Measurements from ENCODE around the gene HOXA6.

Gene HOXA6

DNA sequence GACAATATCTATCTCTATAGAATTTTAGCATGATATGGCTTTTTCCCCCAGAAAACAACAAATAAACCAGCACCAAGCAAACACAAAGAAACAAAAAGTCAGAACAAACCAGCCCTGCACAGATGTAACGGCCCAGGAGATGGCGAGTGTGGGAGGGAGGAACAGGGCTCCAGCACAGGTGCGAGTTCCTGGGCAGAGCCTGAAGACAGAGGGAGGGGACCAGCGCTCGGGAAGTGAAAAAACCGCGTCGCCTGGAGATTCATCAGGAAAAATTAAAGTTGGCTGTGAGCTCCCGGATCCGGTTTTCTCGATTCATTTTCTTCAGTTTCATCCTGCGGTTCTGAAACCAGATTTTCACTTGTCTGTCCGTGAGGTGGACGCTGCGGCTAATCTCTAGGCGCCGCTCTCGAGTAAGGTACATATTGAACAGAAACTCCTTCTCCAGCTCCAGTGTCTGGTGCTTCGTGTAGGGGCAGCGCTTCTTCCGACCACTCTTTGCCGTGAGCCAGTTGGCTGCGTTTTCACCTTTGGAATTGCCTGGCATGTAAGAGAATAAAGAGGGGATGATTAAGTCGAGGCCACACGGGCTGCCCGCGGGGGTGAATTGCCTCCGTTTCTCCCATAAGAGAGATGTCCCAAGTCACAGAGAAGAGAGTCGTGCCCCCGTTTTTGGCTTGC lies 24.2 kb upstream of the HOXA6 start:
- peaks cover 0 to 15% (median 0%) of the 10 kb centered on the region in 10 experiments; a peak in 5 of 20 replicates for H3K4me1 ChIP-seq
- H4K20me1 ChIP-seq: peaks cover 0 to 98% (median 83%) of the 10 kb centered on the region in 11 experiments; a peak in 19 of 22 replicates
- no peaks in the 10 kb centered on the region for H3K36me3 ChIP-seq
- peaks cover 23 to 40% (median 27%) of the 10 kb centered on the region in 11 experiments for H3K9me3 ChIP-seq (replicated peaks in 1 of 11)
- H3K27ac ChIP-seq: no peak overlapping the region
- no peak overlapping the region for H3K9ac ChIP-seq
- H3K4me3 ChIP-seq: no peak overlapping the region
- peak overlapping the region in 2 of 11 experiments; percentile 3 to 22; a peak in 2 of 22 replicates for H3K4me2 ChIP-seq
- peaks cover 100% of the 10 kb centered on the region in 11 experiments for H3K27me3 ChIP-seq
- TF ChIP-seq Cebpa-rat (IDR thresholded peaks at IDR 0.05): no peak

DNA sequence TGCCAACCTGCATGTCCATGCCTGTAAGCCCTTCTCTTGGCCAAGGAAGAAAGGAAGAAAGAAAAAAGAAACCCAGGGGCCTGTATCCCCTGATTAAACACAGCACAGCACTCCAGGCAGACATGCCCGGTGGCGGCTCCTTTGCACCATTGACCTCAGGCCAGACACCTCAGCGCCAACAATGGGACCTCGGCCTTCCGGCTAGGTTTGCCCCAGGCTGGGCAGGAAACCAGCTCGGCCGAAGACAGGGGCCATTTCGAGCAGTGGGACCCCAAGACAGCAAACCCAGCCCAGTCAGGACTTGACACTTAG lies 23.7 kb upstream of the HOXA6 start:
- H3K9me3 ChIP-seq (replicated peaks in 1 of 11): peaks cover 25 to 45% (median 32%) of the 10 kb centered on the region in 11 experiments
- TF ChIP-seq Cebpa-rat (IDR thresholded peaks at IDR 0.05): no peak
- H4K20me1 ChIP-seq: peaks cover 0 to 98% (median 87%) of the 10 kb centered on the region in 11 experiments; a peak in 19 of 22 replicates
- peaks cover 0 to 16% (median 0%) of the 10 kb centered on the region in 10 experiments; a peak in 5 of 20 replicates for H3K4me1 ChIP-seq
- H3K9ac ChIP-seq: no peak overlapping the region
- H3K27ac ChIP-seq: no peak overlapping the region
- H3K4me2 ChIP-seq: peak overlapping the region in 1 of 11 experiments; percentile 22; a peak in 1 of 22 replicates
- H3K4me3 ChIP-seq: no peak overlapping the region
- no peaks in the 10 kb centered on the region for H3K36me3 ChIP-seq
- peaks cover 100% of the 10 kb centered on the region in 11 experiments for H3K27me3 ChIP-seq

DNA sequence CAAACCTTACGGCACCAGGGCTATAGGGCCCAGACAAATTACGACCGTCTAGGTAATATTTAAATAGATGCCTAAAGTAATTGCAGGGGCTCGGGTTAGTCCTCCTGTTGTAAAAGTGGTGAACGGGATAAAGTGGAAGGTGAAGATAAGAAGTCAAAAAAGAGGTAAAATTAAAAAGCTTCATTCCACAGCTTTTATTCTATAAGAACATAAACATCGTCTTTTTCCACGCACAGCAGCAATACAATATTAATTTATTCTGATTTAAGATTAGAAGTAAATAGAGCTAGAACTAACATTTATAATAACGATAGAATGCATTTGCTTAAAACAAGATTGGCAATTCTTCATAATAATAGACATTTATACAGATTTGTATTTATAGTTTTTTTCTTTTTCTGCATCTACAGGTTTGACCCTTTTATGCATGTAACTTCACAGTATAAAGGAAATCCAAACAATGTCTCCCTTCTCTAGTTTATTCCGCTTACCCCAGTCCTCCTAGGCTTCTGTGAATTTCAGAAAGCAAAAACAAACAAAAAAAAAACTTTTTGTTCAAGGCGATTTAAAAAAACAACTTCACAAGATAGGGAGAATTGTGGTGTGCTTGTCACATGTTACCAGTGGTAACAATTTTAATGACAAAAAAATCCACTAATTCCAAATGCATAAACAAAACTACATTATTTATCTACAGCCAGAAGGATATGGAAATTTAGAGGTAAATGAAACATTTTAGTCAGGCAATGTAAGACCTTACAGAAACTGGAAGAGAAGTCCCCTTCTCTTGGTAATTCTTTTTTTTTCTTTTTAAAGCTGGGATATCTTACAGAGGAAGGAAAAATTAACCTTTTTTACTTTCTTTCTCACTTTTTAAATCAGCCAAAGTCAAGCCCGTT lies 23.1 kb upstream of the HOXA6 start:
- Histone ChIP-seq H3K4me1 (peaks cover 0 to 16% (median 0%) of the 10 kb centered on the region in 10 experiments; a peak in 5 of 20 replicates), H3K36me3 (no peaks in the 10 kb centered on the region), H3K9ac (no peak overlapping the region), H3K27me3 (peaks cover 100% of the 10 kb centered on the region in 11 experiments), H3K4me3 (no peak overlapping the region), H3K27ac (no peak overlapping the region), H3K4me2 (no peak overlapping the region), H3K9me3 (replicated peaks in 1 of 11) (peaks cover 31 to 51% (median 38%) of the 10 kb centered on the region in 11 experiments), H4K20me1 (peaks cover 0 to 98% (median 92%) of the 10 kb centered on the region in 11 experiments; a peak in 19 of 22 replicates)
- no peak for TF ChIP-seq Cebpa-rat (IDR thresholded peaks at IDR 0.05)

DNA sequence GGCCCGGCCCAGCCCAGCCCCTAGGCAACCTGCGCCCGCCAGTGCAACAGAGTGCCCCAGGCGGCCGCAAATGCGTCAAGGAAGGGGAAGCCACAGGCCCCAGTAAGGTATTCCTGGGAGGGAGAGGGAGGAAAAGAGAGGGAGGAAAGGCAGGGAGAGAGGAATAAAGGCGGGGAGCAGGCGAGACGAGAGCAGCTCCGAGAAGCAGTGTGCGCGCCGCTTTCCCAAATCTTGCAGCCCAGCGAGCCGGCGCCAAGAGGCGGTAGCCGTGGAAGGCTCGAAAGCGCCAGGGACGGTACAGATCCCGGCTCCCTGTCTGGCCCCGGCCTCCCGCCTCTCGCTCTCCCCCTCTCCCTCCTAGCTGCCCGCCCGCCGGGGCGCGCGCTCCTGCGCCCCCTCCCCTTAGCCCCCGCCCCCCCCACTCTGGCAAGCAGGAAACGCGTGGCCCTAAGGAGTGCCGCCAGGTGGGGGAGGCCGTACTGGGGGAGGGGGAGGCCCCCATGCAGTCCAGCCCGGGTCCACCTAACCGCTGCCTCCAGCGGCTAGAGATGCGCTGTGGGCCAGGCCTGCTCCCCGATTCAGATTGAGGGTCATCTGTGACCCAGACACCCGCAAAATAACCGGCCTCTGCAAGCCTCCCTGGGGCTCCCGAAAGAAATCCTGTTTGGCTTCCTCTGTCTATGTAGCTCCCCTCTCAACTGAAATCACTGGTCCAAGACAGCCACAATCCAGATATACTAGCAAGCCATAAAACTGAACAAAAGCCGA lies 22.3 kb upstream of the HOXA6 start:
- H3K27me3 ChIP-seq: peaks cover 100% of the 10 kb centered on the region in 11 experiments
- TF ChIP-seq Cebpa-rat (IDR thresholded peaks at IDR 0.05): no peak
- no peaks in the 10 kb centered on the region for H3K36me3 ChIP-seq
- peaks cover 39 to 58% (median 46%) of the 10 kb centered on the region in 11 experiments for H3K9me3 ChIP-seq (replicated peaks in 1 of 11)
- H4K20me1 ChIP-seq: peaks cover 0 to 99% (median 92%) of the 10 kb centered on the region in 11 experiments; a peak in 19 of 22 replicates
- H3K9ac ChIP-seq: no peak overlapping the region
- H3K4me3 ChIP-seq: no peak overlapping the region
- no peak overlapping the region for H3K27ac ChIP-seq
- H3K4me2 ChIP-seq: peak overlapping the region in 2 of 11 experiments; percentile 43 to 65; a peak in 4 of 22 replicates
- H3K4me1 ChIP-seq: peaks cover 0 to 16% (median 0%) of the 10 kb centered on the region in 10 experiments; a peak in 5 of 20 replicates

DNA sequence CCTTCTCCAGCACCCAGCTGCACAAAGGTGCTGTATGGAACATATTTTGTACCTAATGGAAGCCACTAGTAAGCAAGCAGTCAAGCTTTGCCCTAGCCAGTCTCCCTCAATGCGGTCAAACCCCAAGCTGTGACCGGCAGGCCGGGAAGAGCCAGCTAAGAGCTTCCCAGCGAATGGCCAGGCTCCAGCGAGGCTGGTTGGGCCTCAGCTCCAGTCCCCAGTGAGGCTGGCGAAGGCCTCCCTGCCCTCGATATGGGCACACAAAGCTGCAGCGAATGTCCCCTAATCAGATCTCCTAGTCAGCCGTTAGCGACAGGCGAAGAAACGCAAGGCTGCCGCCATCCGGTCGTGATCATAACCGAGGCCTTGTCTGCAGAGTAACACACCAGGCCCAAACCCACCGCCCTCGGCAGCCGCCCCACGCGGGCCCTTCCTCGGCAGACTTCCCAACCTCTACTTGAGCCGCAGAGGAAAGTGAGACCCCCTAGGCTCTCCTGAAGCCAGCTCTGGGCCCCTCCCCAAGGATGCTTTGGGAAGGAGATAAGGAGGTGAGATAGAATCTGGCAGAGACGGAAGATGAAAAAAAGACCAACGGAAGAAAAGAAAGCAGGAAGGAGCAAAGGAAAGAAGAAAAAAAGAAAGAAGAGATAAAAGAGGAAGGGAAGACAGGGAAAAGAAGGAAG lies 20.8 kb upstream of the HOXA6 start:
- TF ChIP-seq Cebpa-rat (IDR thresholded peaks at IDR 0.05): no peak
- Histone ChIP-seq H3K4me1 (peaks cover 0 to 16% (median 0%) of the 10 kb centered on the region in 10 experiments; a peak in 5 of 20 replicates), H3K4me3 (no peak overlapping the region), H4K20me1 (peaks cover 0 to 99% (median 96%) of the 10 kb centered on the region in 11 experiments; a peak in 19 of 22 replicates), H3K27ac (no peak overlapping the region), H3K9me3 (replicated peaks in 1 of 11) (peaks cover 27 to 46% (median 33%) of the 10 kb centered on the region in 11 experiments), H3K4me2 (no peak overlapping the region), H3K9ac (no peak overlapping the region), H3K27me3 (peaks cover 100% of the 10 kb centered on the region in 11 experiments), H3K36me3 (no peaks in the 10 kb centered on the region)

DNA sequence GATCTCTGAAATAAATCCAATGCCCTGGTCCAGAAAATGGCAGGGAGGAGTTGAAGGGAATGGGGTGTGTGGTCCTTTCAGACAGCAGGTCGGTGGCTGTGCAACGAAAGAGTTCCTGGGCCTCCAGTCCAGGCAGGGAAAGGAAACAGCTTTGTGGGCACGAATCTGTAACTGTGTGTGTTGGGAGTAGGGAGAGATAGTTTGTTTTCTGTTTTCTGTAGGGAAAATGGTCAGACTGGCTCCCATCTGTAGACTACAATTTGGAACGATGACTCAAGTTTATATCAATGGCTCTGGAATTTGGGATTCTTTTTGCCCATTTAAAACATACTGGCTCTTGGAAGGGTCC lies 20.3 kb upstream of the HOXA6 start:
- Histone ChIP-seq H3K4me1 (peaks cover 0 to 16% (median 0%) of the 10 kb centered on the region in 10 experiments; a peak in 3 of 20 replicates), H3K27ac (no peak overlapping the region), H3K27me3 (peaks cover 100% of the 10 kb centered on the region in 11 experiments), H4K20me1 (peaks cover 0 to 99% (median 94%) of the 10 kb centered on the region in 11 experiments; a peak in 19 of 22 replicates), H3K36me3 (no peaks in the 10 kb centered on the region), H3K9ac (no peak overlapping the region), H3K4me2 (no peak overlapping the region), H3K9me3 (replicated peaks in 1 of 11) (peaks cover 22 to 41% (median 28%) of the 10 kb centered on the region in 11 experiments), H3K4me3 (no peak overlapping the region)
- no peak for TF ChIP-seq Cebpa-rat (IDR thresholded peaks at IDR 0.05)

DNA sequence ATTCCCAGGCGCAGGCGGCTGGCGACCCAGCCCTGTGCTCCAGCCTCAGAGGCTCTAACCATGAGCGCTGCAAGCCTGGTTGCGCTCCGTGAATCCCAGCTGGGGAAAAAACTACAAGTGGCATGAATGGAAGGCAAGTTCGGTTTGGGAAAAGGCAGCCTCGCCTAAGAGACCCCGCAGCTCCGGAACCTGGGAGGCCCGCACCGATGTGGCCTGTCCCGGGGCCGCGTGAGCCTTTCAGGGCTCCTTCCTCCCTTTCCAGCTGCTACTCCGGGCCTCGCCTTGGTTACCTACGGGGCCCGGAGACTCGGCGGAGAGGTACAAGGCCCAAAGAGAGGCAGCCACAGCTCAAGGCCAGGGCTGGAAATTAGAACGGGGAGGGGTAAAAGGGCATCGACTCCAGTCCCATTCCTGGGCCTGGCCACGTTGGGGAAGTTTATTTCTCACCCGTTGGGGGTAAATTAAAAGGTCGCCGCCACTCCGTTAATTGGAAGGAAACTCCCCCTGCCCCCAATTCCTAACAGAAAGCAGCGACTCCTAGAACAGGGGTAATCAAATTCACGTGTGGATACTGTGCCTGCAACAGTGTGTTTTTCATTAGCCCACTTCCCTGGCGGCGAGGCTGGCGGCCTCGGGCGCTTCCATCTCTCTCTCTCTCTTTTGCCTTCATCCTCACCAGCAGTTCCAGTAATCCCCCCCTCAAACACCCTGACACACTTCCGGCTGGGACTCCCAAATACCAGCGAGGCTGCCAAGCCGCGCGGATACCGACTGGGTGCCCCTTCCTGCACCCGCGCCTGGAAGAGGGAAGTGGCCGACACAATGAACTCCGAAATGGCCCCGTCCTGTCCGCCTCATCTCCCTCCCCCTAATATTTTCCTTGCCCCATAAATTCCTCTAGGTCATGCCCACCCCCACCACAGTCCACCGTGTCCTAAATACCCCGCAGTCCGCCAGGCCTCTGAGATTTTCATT lies 19.2 kb upstream of the HOXA6 start:
- peak overlapping the region in 2 of 11 experiments; percentile 47 to 51; a peak in 4 of 22 replicates for H3K4me2 ChIP-seq
- H3K4me1 ChIP-seq: peaks cover 0 to 15% (median under 1%) of the 10 kb centered on the region in 10 experiments; a peak in 5 of 20 replicates
- TF ChIP-seq Cebpa-rat (IDR thresholded peaks at IDR 0.05): no peak
- peaks cover 0 to 96% (median 88%) of the 10 kb centered on the region in 11 experiments; a peak in 19 of 22 replicates for H4K20me1 ChIP-seq
- no peaks in the 10 kb centered on the region for H3K36me3 ChIP-seq
- peak overlapping the region in 2 of 10 experiments; percentile 10 to 24; a peak in 3 of 20 replicates for H3K4me3 ChIP-seq
- H3K9me3 ChIP-seq (replicated peaks in 1 of 11): peaks cover 16 to 31% (median 20%) of the 10 kb centered on the region in 11 experiments
- H3K27ac ChIP-seq: no peak overlapping the region
- H3K27me3 ChIP-seq: peaks cover 100% of the 10 kb centered on the region in 11 experiments
- H3K9ac ChIP-seq: no peak overlapping the region
